ENCODE results near the gene S100A3. TPM values are rescaled to one million over a fixed set of nuclear protein-coding genes. Genes with fewer than 3 reads are reported as not detected.

The S100A3 gene
- total and polyA plus RNA-seq, 2 of the 13 experiments (the other 11 are each of a cell fraction or from before 2014, with no cell fraction given), result 2.5 to 4.5 TPM

DNA sequence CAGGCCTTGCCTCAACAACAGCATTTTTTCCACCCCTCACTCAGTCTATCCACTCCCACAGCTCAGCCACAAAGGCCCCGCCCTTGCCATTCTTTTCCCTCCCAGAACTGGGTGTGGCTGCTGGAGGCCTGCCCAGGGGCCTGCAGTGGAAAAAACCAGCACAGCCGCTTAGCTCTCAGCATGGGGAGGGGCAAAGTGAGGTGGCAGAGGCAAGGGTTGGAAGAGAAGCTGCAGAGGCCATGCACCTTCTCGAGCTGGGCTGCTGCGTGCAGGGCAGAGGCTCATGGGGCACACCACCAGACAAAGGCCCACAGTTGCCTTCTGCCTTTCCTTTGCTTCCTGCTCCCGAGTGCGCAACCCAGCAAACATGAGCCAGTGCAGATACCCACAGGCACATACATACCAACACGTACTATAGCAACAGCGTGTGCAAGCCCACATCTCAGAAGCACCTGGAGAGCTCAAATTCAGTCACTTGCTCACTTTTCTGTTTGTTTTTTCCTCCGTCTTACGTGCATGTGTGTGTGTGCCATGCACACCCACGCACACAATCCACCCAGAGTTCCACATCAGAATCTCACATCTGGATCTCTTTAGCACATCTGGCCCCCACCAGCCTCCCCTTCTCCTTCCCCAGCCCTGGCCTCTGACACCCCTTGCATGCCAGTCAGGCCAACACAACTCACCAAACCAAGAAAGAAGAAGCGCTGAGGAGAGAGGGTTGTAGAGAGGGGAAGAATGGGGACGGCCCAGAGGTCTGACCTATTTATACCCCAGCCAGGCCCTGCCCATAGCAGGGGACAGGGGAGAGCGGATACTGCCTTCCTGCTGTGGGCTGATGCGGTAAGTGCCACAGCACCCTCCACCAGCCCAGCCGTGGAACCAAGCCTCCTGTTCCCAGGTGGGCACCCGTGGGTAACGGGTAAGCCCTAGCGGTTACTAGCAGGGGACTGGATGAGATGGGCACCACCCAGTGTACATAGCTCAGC, 3.7 kb downstream of the S100A3 start, which contains the start of gene S100A4 (continued):
- no peak for TF ChIP-seq HMGA1 (CRISPR knock-in tag; conservative IDR thresholded peaks at IDR 0.05)
- no peak for TF ChIP-seq ZBTB7A (CRISPR knock-in tag; IDR thresholded peaks at IDR 0.05)
- TF ChIP-seq MEF2D (CRISPR knock-in tag; IDR thresholded peaks at IDR 0.05), result no peak
- no peak for TF ChIP-seq ZNF768 (CRISPR knock-in tag; IDR thresholded peaks at IDR 0.05)
- TF ChIP-seq MIER3 (CRISPR knock-in tag; IDR thresholded peaks at IDR 0.05; ENCODE audit: borderline replicate concordance), result no peak; the same call in 1 of the 2 replicates
- TF ChIP-seq, protein P1, sequence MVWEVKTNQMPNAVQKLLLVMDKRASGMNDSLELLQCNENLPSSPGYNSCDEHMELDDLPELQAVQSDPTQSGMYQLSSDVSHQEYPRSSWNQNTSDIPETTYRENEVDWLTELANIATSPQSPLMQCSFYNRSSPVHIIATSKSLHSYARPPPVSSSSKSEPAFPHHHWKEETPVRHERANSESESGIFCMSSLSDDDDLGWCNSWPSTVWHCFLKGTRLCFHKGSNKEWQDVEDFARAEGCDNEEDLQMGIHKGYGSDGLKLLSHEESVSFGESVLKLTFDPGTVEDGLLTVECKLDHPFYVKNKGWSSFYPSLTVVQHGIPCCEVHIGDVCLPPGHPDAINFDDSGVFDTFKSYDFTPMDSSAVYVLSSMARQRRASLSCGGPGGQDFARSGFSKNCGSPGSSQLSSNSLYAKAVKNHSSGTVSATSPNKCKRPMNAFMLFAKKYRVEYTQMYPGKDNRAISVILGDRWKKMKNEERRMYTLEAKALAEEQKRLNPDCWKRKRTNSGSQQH (CRISPR knock-in tag; IDR thresholded peaks at IDR 0.05; ENCODE audit: low read depth), result 0 out of 2 replicates have a peak, but pooled peaks have one; percentile 41
- TF ChIP-seq NR1H2 (CRISPR knock-in tag; IDR thresholded peaks at IDR 0.05; ENCODE audit: borderline replicate concordance, low read depth), result no peak
- 0 out of 2 replicates have a peak, but pooled peaks have one; percentile 44 for TF ChIP-seq EED (CRISPR knock-in tag; IDR thresholded peaks at IDR 0.05)
- 0 out of 2 replicates have a peak, but pooled peaks have one; percentile 62 for TF ChIP-seq SAFB2 (CRISPR knock-in tag; IDR thresholded peaks at IDR 0.05; ENCODE audit: borderline replicate concordance, low read depth)
- TF ChIP-seq, protein P2, sequence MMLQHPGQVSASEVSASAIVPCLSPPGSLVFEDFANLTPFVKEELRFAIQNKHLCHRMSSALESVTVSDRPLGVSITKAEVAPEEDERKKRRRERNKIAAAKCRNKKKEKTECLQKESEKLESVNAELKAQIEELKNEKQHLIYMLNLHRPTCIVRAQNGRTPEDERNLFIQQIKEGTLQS (CRISPR knock-in tag; IDR thresholded peaks at IDR 0.05), result no peak
- TF ChIP-seq, protein P3, sequence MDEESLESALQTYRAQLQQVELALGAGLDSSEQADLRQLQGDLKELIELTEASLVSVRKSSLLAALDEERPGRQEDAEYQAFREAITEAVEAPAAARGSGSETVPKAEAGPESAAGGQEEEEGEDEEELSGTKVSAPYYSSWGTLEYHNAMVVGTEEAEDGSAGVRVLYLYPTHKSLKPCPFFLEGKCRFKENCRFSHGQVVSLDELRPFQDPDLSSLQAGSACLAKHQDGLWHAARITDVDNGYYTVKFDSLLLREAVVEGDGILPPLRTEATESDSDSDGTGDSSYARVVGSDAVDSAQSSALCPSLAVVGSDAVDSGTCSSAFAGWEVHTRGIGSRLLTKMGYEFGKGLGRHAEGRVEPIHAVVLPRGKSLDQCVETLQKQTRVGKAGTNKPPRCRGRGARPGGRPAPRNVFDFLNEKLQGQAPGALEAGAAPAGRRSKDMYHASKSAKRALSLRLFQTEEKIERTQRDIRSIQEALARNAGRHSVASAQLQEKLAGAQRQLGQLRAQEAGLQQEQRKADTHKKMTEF (CRISPR knock-in tag; IDR thresholded peaks at IDR 0.05), result peak; percentile 59
- no peak for TF ChIP-seq HHEX (CRISPR knock-in tag; IDR thresholded peaks at IDR 0.05)
- TF ChIP-seq, protein P4, sequence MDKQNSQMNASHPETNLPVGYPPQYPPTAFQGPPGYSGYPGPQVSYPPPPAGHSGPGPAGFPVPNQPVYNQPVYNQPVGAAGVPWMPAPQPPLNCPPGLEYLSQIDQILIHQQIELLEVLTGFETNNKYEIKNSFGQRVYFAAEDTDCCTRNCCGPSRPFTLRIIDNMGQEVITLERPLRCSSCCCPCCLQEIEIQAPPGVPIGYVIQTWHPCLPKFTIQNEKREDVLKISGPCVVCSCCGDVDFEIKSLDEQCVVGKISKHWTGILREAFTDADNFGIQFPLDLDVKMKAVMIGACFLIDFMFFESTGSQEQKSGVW (CRISPR knock-in tag; IDR thresholded peaks at IDR 0.05; ENCODE audit: borderline replicate concordance), result no peak
- 0 out of 2 replicates have a peak, but pooled peaks have one; percentile 23 for TF ChIP-seq ZNF143 (CRISPR knock-in tag; IDR thresholded peaks at IDR 0.05)
- no peak for TF ChIP-seq ZNF30 (CRISPR knock-in tag; IDR thresholded peaks at IDR 0.05)
- TF ChIP-seq JUNB (CRISPR knock-in tag; IDR thresholded peaks at IDR 0.05; ENCODE audit: borderline replicate concordance), result no peak
- TF ChIP-seq ZSCAN25 (CRISPR knock-in tag; IDR thresholded peaks at IDR 0.05), result no peak
- TF ChIP-seq ZNF556 (CRISPR knock-in tag; IDR thresholded peaks at IDR 0.05; ENCODE audit: borderline replicate concordance), result no peak
- TF ChIP-seq, protein P5, sequence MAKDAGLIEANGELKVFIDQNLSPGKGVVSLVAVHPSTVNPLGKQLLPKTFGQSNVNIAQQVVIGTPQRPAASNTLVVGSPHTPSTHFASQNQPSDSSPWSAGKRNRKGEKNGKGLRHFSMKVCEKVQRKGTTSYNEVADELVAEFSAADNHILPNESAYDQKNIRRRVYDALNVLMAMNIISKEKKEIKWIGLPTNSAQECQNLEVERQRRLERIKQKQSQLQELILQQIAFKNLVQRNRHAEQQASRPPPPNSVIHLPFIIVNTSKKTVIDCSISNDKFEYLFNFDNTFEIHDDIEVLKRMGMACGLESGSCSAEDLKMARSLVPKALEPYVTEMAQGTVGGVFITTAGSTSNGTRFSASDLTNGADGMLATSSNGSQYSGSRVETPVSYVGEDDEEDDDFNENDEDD (CRISPR knock-in tag; IDR thresholded peaks at IDR 0.05; ENCODE audit: borderline replicate concordance), result no peak
- TF ChIP-seq, protein P6, sequence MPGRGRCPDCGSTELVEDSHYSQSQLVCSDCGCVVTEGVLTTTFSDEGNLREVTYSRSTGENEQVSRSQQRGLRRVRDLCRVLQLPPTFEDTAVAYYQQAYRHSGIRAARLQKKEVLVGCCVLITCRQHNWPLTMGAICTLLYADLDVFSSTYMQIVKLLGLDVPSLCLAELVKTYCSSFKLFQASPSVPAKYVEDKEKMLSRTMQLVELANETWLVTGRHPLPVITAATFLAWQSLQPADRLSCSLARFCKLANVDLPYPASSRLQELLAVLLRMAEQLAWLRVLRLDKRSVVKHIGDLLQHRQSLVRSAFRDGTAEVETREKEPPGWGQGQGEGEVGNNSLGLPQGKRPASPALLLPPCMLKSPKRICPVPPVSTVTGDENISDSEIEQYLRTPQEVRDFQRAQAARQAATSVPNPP (CRISPR knock-in tag; IDR thresholded peaks at IDR 0.05), result no peak
- TF ChIP-seq ZNF484 (CRISPR knock-in tag; IDR thresholded peaks at IDR 0.05; ENCODE audit: borderline replicate concordance, low read depth), result no peak
- 0 out of 3 replicates have a peak, but pooled peaks have one; percentile 21 for TF ChIP-seq MXI1 (IDR thresholded peaks at IDR 0.05; ENCODE audit: borderline replicate concordance, low read depth, low read length)
- TF ChIP-seq ZNF383 (CRISPR knock-in tag; IDR thresholded peaks at IDR 0.05; ENCODE audit: borderline replicate concordance), result no peak

All from HepG2 (cell line).